ENCODE measurements around the gene ZC3H12A. TPM values are rescaled to one million over a fixed set of nuclear protein-coding genes. Genes with fewer than 3 reads are reported as not detected.

Gene ZC3H12A
- total and polyA plus RNA-seq, 2 of the 4 experiments (the other 2 are of a cell fraction): 3.8 to 14.2 TPM

DNA sequence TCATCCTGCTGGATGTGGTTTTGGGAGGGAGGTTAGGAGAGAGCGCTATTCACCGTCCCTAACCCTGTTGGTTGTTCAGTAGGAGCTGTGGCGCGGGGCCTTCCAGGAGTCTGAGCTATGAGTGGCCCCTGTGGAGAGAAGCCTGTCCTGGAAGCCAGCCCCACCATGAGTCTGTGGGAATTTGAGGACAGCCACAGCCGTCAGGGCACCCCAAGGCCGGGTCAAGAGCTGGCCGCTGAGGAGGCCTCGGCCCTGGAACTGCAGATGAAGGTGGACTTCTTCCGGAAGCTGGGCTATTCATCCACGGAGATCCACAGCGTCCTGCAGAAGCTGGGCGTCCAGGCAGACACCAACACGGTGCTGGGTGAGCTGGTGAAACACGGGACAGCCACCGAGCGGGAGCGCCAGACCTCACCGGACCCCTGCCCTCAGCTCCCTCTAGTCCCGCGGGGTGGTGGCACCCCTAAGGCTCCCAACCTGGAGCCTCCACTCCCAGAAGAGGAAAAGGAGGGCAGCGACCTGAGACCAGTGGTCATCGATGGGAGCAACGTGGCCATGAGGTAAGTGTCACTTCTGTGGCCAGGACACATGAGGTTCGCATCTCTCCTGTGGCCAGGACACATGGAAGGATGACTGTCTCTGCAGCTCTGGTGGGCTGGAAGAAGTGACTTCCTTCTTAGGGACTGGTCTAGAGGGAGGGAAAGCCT, 1.2 kb downstream of the ZC3H12A start:
- 0 out of 2 replicates have a peak overlapping the region, but pooled peaks have one; percentile 46 for H3K56ac ChIP-seq (ENCODE audit: extremely low read depth, insufficient read depth, low read length)
- TF ChIP-seq MAZ (IDR thresholded peaks at IDR 0.05; ENCODE audit: borderline replicate concordance, low read depth, low read length) (no peak), POLR2A (IDR thresholded peaks at IDR 0.05; ENCODE audit: low read depth, low read length) (peak; percentile 21)
- peaks cover 33% of the 10 kb centered on the region for H3K9me1 ChIP-seq (ENCODE audit: insufficient read depth, low read length)
- in situ Hi-C loops (cut with MboI; ENCODE audit: low sequenced_read_pairs) (no loop called here), dilution Hi-C loops (cut with HindIII; ENCODE audit: low sequenced_read_pairs, unreplicated experiment) (no loop called here), intact Hi-C loops (cut with micrococcal nuclease) (loop anchor here (5.0 kb wide), 1 partner anchor 217 kb away; the partner anchor contains the start of gene CDCA8)
- no peaks in the 10 kb centered on the region for H3K9me3 ChIP-seq (ENCODE audit: control insufficient read depth, insufficient read depth, low read length)
- peak overlapping the region; percentile 98 for H3K23ac ChIP-seq (ENCODE audit: low read depth, low read length)
- peak overlapping the region; percentile 95 for H3K4me3 ChIP-seq (ENCODE audit: insufficient read depth, low read depth, low read length)
- peaks cover 61% of the 10 kb centered on the region for H3K4me1 ChIP-seq (ENCODE audit: control insufficient read depth, insufficient read depth, low read length)
- H3K36me3 ChIP-seq (ENCODE audit: control insufficient read depth, insufficient read depth, low read length): peaks cover 26% of the 10 kb centered on the region
- peak overlapping the region; percentile 96 for H3K4me2 ChIP-seq (ENCODE audit: low read depth, low read length)
- ATAC-seq (ENCODE audit: low read depth) (no peak), DNase-seq (no peak)
- H2AK5ac ChIP-seq (ENCODE audit: low read depth, low read length): peak overlapping the region; percentile 92
- peak overlapping the region; percentile 2 to 56; a peak in 2 of 4 replicates for H4K8ac ChIP-seq (ENCODE audit: low read depth in 2 of 2, low read length in 2 of 2)
- 96% methylated on average over 13 of the region's 24 CpGs; no CpG with 5 or more reads in 1 of the 2 experiments for WGBS, 2 experiments (ENCODE audit: extremely low coverage in 2 of 2, insufficient read length in 1 of 2)
- no peaks in the 10 kb centered on the region for H3K27me3 ChIP-seq (ENCODE audit: control insufficient read depth, insufficient read depth, low read length)
- peak overlapping the region; percentile 97 for H2AK9ac ChIP-seq (replicated peaks; ENCODE audit: low read depth, low read length, poor library complexity)
- H3K14ac ChIP-seq (replicated peaks; ENCODE audit: low read depth, low read length): peak overlapping the region; percentile 97
- CTCF ChIA-PET: interaction anchor here (1.8 to 3.8 kb wide), 2 partner anchors 11 to 12 kb away, joined by 15 to 24 read pairs; no protein-coding TSS in a partner anchor
- H3K4ac ChIP-seq (ENCODE audit: low read depth, low read length): peak overlapping the region; percentile 99
- H3K18ac ChIP-seq (ENCODE audit: low read depth, low read length): no peak overlapping the region
- H2AFZ ChIP-seq (replicated peaks; ENCODE audit: low read length, poor library complexity): peak overlapping the region; percentile 13
- H4K20me1 ChIP-seq (ENCODE audit: insufficient read depth, low read length): peaks cover 22% of the 10 kb centered on the region
- H3K79me1 ChIP-seq (ENCODE audit: low read depth in 1 of 2, low read length in 2 of 2): peaks cover 18 to 72% of the 10 kb centered on the region in 2 experiments; a peak in 3 of 4 replicates
- H2BK20ac ChIP-seq (ENCODE audit: low read depth, low read length): no peak overlapping the region
- peak overlapping the region; percentile 31; the same call in 1 of the 3 replicates for H2BK15ac ChIP-seq (ENCODE audit: low read depth, low read length)
- H2BK5ac ChIP-seq (ENCODE audit: low read depth, low read length, poor library complexity, severe bottlenecking): peak overlapping the region; percentile 97
- peak overlapping the region; percentile 64 for H4K91ac ChIP-seq (ENCODE audit: insufficient read depth, low read depth, low read length)
- H3K27ac ChIP-seq (ENCODE audit: insufficient read depth, low read length): peak overlapping the region; percentile 94
- peak overlapping the region; percentile 87 for H3K9ac ChIP-seq (ENCODE audit: low read depth, low read length)
- POLR2A ChIA-PET (ENCODE audit: unreplicated experiment): no interaction called here
- peak overlapping the region; percentile 50; the same call in 1 of the 2 replicates for H4K5ac ChIP-seq (ENCODE audit: low read depth, low read length)
- no TSS peak for BruUV-seq (replicated peaks)
- H2BK120ac ChIP-seq (ENCODE audit: low read depth, low read length): peak overlapping the region; percentile 50

Measured in IMR-90 (cell line).